PC-3 (cell line): Measurements from ENCODE around the gene CABLES1. TPM values are rescaled to one million over a fixed set of nuclear protein-coding genes. Genes with fewer than 3 reads are reported as not detected.

ENCODE experiments used
- ATAC-seq: fragments of 200-7000 bp; cut with Tn5 transposase; 2 replicates; pipeline ENCODE4 v1.9.1; 2020; ENCODE audit warnings: mild to moderate bottlenecking, moderate library complexity
- BruUV-seq: library from RNA; stranded (reverse); fragments of 400-500 nt; replicated peaks from 2 replicates; lab custom pipeline; 2021; lab: Mats Ljungman, UMichigan
- CTCF ChIA-PET: fragments of 300-600 bp; sonication (Branson Sonifier 250); formaldehyde crosslinking; loops from one replicate; lab custom pipeline; 2022; ENCODE audit warnings: antibody characterized with exemption; lab: Charles Lee
- POLR2A ChIA-PET: fragments of 300-600 bp; sonication (Branson Sonifier 250); formaldehyde crosslinking; loops from one replicate; lab custom pipeline; 2022; ENCODE audit warnings: antibody characterized with exemption; ENCODE audit not compliant: unreplicated experiment; lab: Charles Lee
- DNase-seq: peaks from one replicate; pipeline ENCODE4 v3.0.0-alpha.2; 2015
- H2AFZ ChIP-seq: fragments of 300-600 bp; sonication (generic); 2 replicates; pipeline ENCODE4 v1.6.0; 2016; ENCODE audit warnings: antibody characterized with exemption, low read length
- H3F3A ChIP-seq: fragments of 300-600 bp; sonication (generic); one replicate; pipeline ENCODE4 v1.6.0; 2017; ENCODE audit warnings: antibody characterized with exemption, low read length, control low read depth, mild to moderate bottlenecking; ENCODE audit not compliant: unreplicated experiment
- H3K27ac ChIP-seq: fragments of 300-600 bp; sonication (generic); 2 replicates; pipeline ENCODE4 v1.5.1; 2016; ENCODE audit warnings: mild to moderate bottlenecking, low read length
- H3K27me3 ChIP-seq: fragments of 300-600 bp; sonication (generic); 2 replicates; pipeline ENCODE4 v1.6.1; 2016; ENCODE audit warnings: low read length, mixed read lengths
- H3K36me3 ChIP-seq: fragments of 300-600 bp; sonication (generic); 2 replicates; pipeline ENCODE4 v1.6.1; 2016; ENCODE audit warnings: low read depth, mixed run types, low read length, mixed read lengths
- H3K4me1 ChIP-seq: fragments of 300-600 bp; sonication (generic); 2 replicates; pipeline ENCODE4 v1.5.1; 2016; ENCODE audit warnings: low read length; ENCODE audit not compliant: insufficient read depth
- H3K4me2 ChIP-seq: fragments of 300-600 bp; sonication (generic); 2 replicates; pipeline ENCODE4 v1.6.0; 2016; ENCODE audit warnings: low read length
- H3K4me3 ChIP-seq: fragments of 300-600 bp; sonication (generic); 2 replicates; pipeline ENCODE4 v1.5.1; 2016; ENCODE audit warnings: mild to moderate bottlenecking, low read length, mixed read lengths
- H3K79me2 ChIP-seq: fragments of 300-600 bp; sonication (generic); 2 replicates; pipeline ENCODE4 v1.6.1; 2017; ENCODE audit warnings: low read length, mixed read lengths
- H3K9ac ChIP-seq: fragments of 300-600 bp; sonication (generic); 2 replicates; pipeline ENCODE4 v1.6.0; 2016; ENCODE audit warnings: mild to moderate bottlenecking, low read length
- H3K9me2 ChIP-seq: fragments of 300-600 bp; sonication (generic); replicated peaks from 2 replicates; pipeline ENCODE4 v1.6.1; 2016; ENCODE audit warnings: mixed run types, low read length, mixed read lengths
- H3K9me3 ChIP-seq: fragments of 300-600 bp; sonication (generic); 2 replicates; pipeline ENCODE4 v1.6.1; 2016; ENCODE audit warnings: low read length, mixed read lengths
- H4K20me1 ChIP-seq: fragments of 300-600 bp; sonication (generic); 2 replicates; pipeline ENCODE4 v1.6.1; 2016; ENCODE audit warnings: low read length, mixed read lengths
- EZH2 ChIP-seq: fragments of 300-600 bp; sonication (generic); IDR thresholded peaks from one replicate; pipeline ENCODE4 v1.6.1; 2017; ENCODE audit warnings: antibody characterized with exemption, mild to moderate bottlenecking, low read length; ENCODE audit not compliant: unreplicated experiment
- EZH2phosphoT487 ChIP-seq: fragments of 300-600 bp; sonication (generic); IDR thresholded peaks from 2 replicates; pipeline ENCODE4 v1.6.1; 2018; ENCODE audit warnings: mild to moderate bottlenecking, antibody characterized with exemption, low read length, borderline replicate concordance
- intact Hi-C: fragments of 100-400 bp; cut with micrococcal nuclease; formaldehyde crosslinking; loops from 2 replicates; pipeline ENCODE4 v1.9.0; 2023
- total RNA-seq: library from RNA; depleted of rRNA; stranded (reverse); fragments of >200 nt; gene quantifications from 2 replicates; pipeline ENCODE4 v1.2.3, GENCODE V29; 2014
- TF ChIP-seq, protein P1 (sequence below): fragments of 300-600 bp; sonication (generic); conservative IDR thresholded peaks from 2 replicates; pipeline ENCODE4 v1.5.1; 2017; ENCODE audit warnings: antibody characterized with exemption, low read depth, mild to moderate bottlenecking, low read length

The CABLES1 gene
- total RNA-seq, 1 experiment from 2014 or later, result 18.6 TPM

DNA sequence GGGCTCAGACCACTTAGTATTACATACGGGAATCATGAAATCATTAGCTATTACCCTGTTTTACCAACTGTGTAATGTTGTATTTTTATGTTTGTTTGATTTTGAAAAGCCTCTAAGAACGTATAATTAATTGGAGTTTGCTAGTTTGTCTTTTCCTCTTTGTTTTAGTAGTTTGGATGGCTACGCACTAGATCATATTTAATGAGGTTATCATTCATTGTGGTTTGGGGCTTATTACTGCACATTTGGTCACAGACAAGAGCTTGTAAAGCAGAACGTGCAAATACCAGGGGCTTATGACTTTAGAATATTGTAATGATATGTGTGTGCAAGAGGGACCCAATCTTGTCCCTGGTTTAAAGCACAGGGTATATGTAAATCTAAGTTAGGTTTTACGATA, 10.3 kb downstream of the CABLES1 start:
- ATAC-seq (no peak), DNase-seq (no peak)
- no peak overlapping the region for H2AFZ ChIP-seq
- peaks cover 5% of the 10 kb centered on the region for H3F3A ChIP-seq
- no peak overlapping the region for H3K4me2 ChIP-seq
- H3K9me2 ChIP-seq, result no peaks in the 10 kb centered on the region
- H3K9ac ChIP-seq, result no peak overlapping the region
- CTCF ChIA-PET, result no interaction called here
- POLR2A ChIA-PET, result interaction anchor here (0.6 kb wide), 1 partner anchor 10 kb away, joined by 4 read pairs; the partner anchor contains the start of gene CABLES1
- no peaks in the 10 kb centered on the region for H3K27me3 ChIP-seq
- BruUV-seq, result no TSS peak
- peaks cover 54% of the 10 kb centered on the region for H3K79me2 ChIP-seq
- H3K4me3 ChIP-seq, result no peak overlapping the region
- 0 out of 2 replicates have a peak, but pooled peaks cover 7% of the 10 kb centered on the region for H4K20me1 ChIP-seq
- peaks cover 35% of the 10 kb centered on the region for H3K4me1 ChIP-seq
- intact Hi-C loops, result no loop called here
- no peaks in the 10 kb centered on the region for H3K36me3 ChIP-seq
- TF ChIP-seq EZH2 (no peak), EZH2phosphoT487 (no peak)
- TF ChIP-seq, protein P1, sequence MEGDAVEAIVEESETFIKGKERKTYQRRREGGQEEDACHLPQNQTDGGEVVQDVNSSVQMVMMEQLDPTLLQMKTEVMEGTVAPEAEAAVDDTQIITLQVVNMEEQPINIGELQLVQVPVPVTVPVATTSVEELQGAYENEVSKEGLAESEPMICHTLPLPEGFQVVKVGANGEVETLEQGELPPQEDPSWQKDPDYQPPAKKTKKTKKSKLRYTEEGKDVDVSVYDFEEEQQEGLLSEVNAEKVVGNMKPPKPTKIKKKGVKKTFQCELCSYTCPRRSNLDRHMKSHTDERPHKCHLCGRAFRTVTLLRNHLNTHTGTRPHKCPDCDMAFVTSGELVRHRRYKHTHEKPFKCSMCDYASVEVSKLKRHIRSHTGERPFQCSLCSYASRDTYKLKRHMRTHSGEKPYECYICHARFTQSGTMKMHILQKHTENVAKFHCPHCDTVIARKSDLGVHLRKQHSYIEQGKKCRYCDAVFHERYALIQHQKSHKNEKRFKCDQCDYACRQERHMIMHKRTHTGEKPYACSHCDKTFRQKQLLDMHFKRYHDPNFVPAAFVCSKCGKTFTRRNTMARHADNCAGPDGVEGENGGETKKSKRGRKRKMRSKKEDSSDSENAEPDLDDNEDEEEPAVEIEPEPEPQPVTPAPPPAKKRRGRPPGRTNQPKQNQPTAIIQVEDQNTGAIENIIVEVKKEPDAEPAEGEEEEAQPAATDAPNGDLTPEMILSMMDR, result no peak
- H3K9me3 ChIP-seq, result no peaks in the 10 kb centered on the region
- no peak overlapping the region for H3K27ac ChIP-seq

DNA sequence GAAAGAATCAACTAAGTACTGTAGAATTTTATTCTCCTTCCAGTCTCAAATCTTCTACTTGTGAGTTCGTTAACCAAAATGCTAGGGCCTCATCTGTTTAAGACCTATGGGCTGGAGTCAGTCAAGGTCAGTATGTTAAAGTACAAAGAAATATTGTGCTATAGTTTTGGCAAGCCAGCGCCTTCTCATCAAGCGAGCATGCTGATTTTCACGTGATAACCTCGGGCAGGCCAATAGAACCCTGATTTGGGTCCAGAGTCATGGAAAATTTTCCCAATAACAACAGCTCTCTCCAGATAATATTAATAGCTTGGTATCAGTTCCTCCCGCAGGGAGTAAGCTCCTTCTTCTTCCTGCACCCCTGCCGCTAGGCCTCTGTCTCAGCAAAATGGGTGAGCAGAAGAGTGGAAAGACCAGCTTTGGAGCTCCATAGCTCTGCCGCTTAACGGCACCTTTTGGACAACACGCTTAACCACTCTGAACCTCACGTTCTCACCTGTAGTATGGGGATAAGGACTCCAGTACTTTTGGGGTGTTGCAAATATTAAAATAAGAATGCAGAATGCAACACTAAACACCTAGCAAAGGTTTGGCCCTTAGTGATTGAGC, 11.7 kb downstream of the CABLES1 start:
- H3K27ac ChIP-seq, result no peak overlapping the region
- TF ChIP-seq EZH2 (no peak), EZH2phosphoT487 (no peak)
- TF ChIP-seq, protein P1, result no peak
- H3F3A ChIP-seq, result peaks cover 5% of the 10 kb centered on the region
- H4K20me1 ChIP-seq, result 0 out of 2 replicates have a peak, but pooled peaks cover 3% of the 10 kb centered on the region
- no peak overlapping the region for H3K9ac ChIP-seq
- peaks cover 25% of the 10 kb centered on the region for H3K4me1 ChIP-seq
- H3K9me3 ChIP-seq, result no peaks in the 10 kb centered on the region
- H3K9me2 ChIP-seq, result no peaks in the 10 kb centered on the region
- no peak overlapping the region for H3K4me2 ChIP-seq
- DNase-seq (no peak), ATAC-seq (no peak)
- H2AFZ ChIP-seq, result no peak overlapping the region
- peaks cover 41% of the 10 kb centered on the region for H3K79me2 ChIP-seq
- no TSS peak for BruUV-seq
- H3K4me3 ChIP-seq, result no peak overlapping the region
- ChIA-PET POLR2A (no interaction called here), CTCF (no interaction called here)
- intact Hi-C loops, result no loop called here
- no peaks in the 10 kb centered on the region for H3K27me3 ChIP-seq
- H3K36me3 ChIP-seq, result no peaks in the 10 kb centered on the region

DNA sequence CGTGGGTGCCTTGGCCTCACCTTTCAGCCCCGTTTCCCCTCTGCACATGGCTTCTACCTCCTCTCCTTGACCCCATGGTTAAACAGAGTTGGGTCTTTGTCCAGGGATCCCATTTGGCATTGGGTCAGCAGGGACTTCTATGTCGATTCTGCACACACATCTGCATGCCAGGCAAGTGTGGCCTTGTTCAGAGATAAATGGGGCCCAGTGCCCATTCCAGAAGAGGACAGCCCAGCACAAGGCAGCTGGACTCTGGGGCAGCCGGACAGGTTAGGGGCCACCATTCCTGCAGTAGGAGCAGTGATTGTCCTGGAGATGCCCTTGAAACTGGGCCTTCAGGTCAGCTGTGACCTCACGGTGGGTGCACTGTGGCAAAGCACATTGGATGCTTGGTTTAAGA, 13.1 kb downstream of the CABLES1 start:
- CTCF ChIA-PET, result interaction anchor here (0.7 kb wide), 1 partner anchor 112 kb away, joined by 12 read pairs; no protein-coding TSS in a partner anchor
- Histone ChIP-seq H3K4me3 (no peak overlapping the region), H3K9me2 (no peaks in the 10 kb centered on the region), H2AFZ (no peak overlapping the region), H3K27me3 (no peaks in the 10 kb centered on the region), H3K4me2 (no peak overlapping the region), H3K79me2 (peaks cover 37% of the 10 kb centered on the region), H3K36me3 (no peaks in the 10 kb centered on the region), H3F3A (no peaks in the 10 kb centered on the region), H3K27ac (no peak overlapping the region), H3K9me3 (no peaks in the 10 kb centered on the region), H3K4me1 (peaks cover 11% of the 10 kb centered on the region), H4K20me1 (no peaks in the 10 kb centered on the region), H3K9ac (no peak overlapping the region)
- TF ChIP-seq, protein P1, result no peak
- TF ChIP-seq EZH2, result no peak
- TF ChIP-seq EZH2phosphoT487, result no peak
- POLR2A ChIA-PET, result no interaction called here
- intact Hi-C loops, result no loop called here
- no TSS peak for BruUV-seq
- no peak for ATAC-seq
- DNase-seq, result no peak
